Epithelial cell of esophagus (primary cell): ENCODE measurements around the gene ANXA1.

ENCODE experiments used
- DNase-seq: peaks from one replicate; pipeline ENCODE4 v3.0.0; 2010; ENCODE audit warnings: low read depth
- H3K4me3 ChIP-seq: 2 replicates; pipeline ENCODE4 v1.5.1; 2011; ENCODE audit warnings: mild to moderate bottlenecking, low read length, control low read depth
- CTCF ChIP-seq: IDR thresholded peaks from 2 replicates; pipeline ENCODE4 v1.5.1; 2011; ENCODE audit warnings: low read depth, mild to moderate bottlenecking, low read length, control low read depth, inconsistent platforms; ENCODE audit not compliant: insufficient read depth; ENCODE audit errors: missing control alignments

The ANXA1 gene

GRCh38 chr9:73173557-73174329 lies 22.1 kb downstream of the ANXA1 start:
- DNase-seq = peak; percentile 62
- H3K4me3 ChIP-seq = no peak overlapping the region
- TF ChIP-seq CTCF = no peak

- H3K4me3 ChIP-seq = no peak overlapping the region
- peak; percentile 30 for DNase-seq
- no peak for TF ChIP-seq CTCF
These were observed 22.8 kb downstream of the ANXA1 start for GRCh38 chr9:73174330-73174980.

GRCh38 chr9:73176450-73176875 lies 24.8 kb downstream of the ANXA1 start:
- H3K4me3 ChIP-seq = no peak overlapping the region
- peak; percentile 82 for DNase-seq
- no peak for TF ChIP-seq CTCF

GRCh38 chr9:73178044-73178443 lies 26.4 kb downstream of the ANXA1 start:
- no peak overlapping the region for H3K4me3 ChIP-seq
- no peak for DNase-seq
- TF ChIP-seq CTCF = no peak

GRCh38 chr9:73179589-73179988 lies 27.9 kb downstream of the ANXA1 start:
- TF ChIP-seq CTCF = no peak
- DNase-seq = peak; percentile 82

GRCh38 chr9:73180403-73180802 lies 28.7 kb downstream of the ANXA1 start:
- DNase-seq = peak; percentile 18
- TF ChIP-seq CTCF = no peak
- no peak overlapping the region for H3K4me3 ChIP-seq

More at GRCh38 chr9:73179589-73179988, 27.9 kb downstream of the ANXA1 start:
- no peak overlapping the region for H3K4me3 ChIP-seq
